Mononuclear cell (primary cell): ENCODE results near the gene CDH26. TPM values are rescaled to one million over a fixed set of nuclear protein-coding genes. Genes with fewer than 3 reads are reported as not detected.
A peak's percentile ranks its signal among the peaks of the same experiment; 100 is the strongest.

Experiments
- H3K27me3 ChIP-seq: 2 replicates; pipeline ENCODE4 v1.6.0; 2011; ENCODE audit warnings: low read length, control low read depth; ENCODE audit not compliant: insufficient read depth
- H3K4me1 ChIP-seq: 2 replicates; pipeline ENCODE4 v1.5.1; 2011; ENCODE audit warnings: mild to moderate bottlenecking, low read length, control low read depth; ENCODE audit not compliant: insufficient read depth
- H3K4me3 ChIP-seq: 2 replicates; pipeline ENCODE4 v1.5.1; 2011; ENCODE audit warnings: mild to moderate bottlenecking, low read length, moderate library complexity
- H3K9me3 ChIP-seq: 2 replicates; pipeline ENCODE4 v1.5.1; 2011; ENCODE audit warnings: low read depth, mild to moderate bottlenecking, control low read depth, low read length
- total RNA-seq: library from RNA; depleted of rRNA; stranded (reverse); fragments of >200 nt; gene quantifications from one replicate; pipeline ENCODE4 v1.2.3, GENCODE V29; 2012

Gene CDH26
- total RNA-seq, 1 donor: 0.73 TPM

DNA sequence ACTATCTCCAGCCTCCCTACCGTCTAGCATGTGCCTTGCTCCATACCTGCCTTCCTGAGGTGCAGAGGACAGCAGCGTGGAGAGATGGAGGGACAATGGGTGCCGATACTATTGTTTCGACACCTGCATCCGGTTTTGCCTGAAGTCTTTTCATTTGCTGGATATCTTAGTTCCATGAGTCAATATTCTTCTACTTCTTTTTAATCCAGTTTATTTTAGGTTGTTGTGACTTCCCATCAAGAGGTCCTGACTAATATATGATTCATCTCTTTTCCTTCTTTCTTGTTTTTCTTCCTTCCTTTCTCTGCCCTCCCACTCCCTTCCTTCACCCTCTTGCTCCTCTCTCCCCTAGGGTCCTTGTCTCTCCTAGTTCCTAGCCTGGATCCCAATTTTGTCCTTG is 91.4 kb downstream of the CDH26 start:
- Histone ChIP-seq H3K4me3 (no peak overlapping the region), H3K4me1 (peaks cover 85% of the 10 kb centered on the region), H3K9me3 (no peaks in the 10 kb centered on the region), H3K27me3 (no peaks in the 10 kb centered on the region)

DNA sequence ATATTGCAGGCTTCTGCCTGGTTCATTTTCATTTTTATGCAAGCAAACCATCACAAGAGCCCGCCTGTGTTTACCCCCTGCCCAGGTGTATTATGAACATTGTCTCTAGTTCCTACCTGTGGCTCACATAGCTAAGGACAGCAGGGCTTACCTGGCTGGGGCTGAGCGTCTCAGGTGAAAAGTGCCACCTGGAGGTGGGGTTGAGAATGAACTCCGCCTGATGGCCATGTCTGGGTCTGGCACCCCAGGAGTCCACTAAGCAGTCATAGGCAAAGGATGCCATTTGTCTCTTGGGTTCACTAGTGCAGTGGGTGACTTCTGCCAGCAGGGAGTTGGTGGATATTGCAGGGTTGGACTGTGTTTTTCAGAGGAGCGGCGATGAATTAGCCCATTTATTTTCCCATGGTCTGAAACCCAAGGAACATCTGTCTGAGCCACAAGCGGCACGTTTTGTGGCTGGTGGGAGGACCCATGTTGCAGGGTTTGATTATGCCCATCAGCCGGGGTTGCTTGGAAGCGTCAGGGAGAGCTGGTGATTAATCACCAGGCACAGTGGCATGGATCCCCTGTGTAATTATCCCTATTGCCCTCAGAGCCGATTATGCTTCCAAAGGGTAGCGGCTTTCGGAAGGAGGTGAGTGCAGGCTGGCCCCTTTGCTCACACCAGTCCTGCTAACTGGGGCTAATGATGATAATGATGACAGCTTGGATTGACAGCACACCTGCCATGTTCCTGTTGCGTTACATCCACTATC is 92.1 kb downstream of the CDH26 start:
- H3K9me3 ChIP-seq: no peaks in the 10 kb centered on the region
- no peaks in the 10 kb centered on the region for H3K27me3 ChIP-seq
- no peak overlapping the region for H3K4me3 ChIP-seq
- H3K4me1 ChIP-seq: peaks cover 87% of the 10 kb centered on the region

DNA sequence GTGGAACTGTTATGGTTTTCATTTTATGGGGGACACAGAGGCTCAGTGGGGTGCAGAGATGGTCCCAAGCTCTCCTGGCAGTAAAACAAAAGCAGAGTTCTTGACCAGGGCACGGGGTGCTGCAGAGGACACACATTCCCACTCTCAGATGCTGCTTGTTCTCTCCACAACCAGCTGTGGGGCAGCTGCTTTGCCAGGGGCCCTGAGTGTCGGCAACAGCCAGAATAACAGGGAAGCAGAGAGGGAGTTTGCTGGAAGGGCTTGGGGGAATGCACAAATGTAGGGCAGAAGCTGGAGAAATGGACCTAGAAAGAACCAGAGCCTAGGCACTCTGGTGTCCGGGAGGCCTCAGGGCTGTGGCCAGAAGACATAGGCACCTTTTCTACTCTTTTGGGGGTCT is 93.7 kb downstream of the CDH26 start:
- H3K4me1 ChIP-seq: peaks cover 87% of the 10 kb centered on the region
- H3K9me3 ChIP-seq: no peaks in the 10 kb centered on the region

DNA sequence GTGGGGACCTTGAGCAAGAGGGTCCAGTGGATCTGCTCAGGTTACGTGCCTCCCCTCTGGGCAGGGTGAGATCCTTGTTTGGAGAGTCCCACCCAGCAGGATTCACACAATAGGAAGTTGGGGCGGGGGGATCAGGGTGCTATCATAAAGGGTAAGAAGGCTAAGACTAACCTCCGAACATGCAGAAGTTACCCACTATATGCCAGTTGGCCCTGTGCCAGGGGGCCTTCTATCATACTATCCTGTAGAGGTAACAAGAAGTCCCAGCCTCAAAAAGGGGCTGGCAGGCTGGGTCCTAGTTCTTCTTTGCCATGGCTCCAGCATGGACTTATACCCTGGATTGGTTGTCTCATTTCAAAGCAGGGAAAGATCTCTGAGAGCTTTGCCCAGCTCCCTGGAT is 94.1 kb downstream of the CDH26 start:
- no peaks in the 10 kb centered on the region for H3K27me3 ChIP-seq
- no peak overlapping the region for H3K4me3 ChIP-seq
- no peaks in the 10 kb centered on the region for H3K9me3 ChIP-seq
- H3K4me1 ChIP-seq: peaks cover 87% of the 10 kb centered on the region

More for the DNA sequence above, 93.7 kb downstream of the CDH26 start:
- H3K27me3 ChIP-seq: no peaks in the 10 kb centered on the region
- H3K4me3 ChIP-seq: no peak overlapping the region

DNA sequence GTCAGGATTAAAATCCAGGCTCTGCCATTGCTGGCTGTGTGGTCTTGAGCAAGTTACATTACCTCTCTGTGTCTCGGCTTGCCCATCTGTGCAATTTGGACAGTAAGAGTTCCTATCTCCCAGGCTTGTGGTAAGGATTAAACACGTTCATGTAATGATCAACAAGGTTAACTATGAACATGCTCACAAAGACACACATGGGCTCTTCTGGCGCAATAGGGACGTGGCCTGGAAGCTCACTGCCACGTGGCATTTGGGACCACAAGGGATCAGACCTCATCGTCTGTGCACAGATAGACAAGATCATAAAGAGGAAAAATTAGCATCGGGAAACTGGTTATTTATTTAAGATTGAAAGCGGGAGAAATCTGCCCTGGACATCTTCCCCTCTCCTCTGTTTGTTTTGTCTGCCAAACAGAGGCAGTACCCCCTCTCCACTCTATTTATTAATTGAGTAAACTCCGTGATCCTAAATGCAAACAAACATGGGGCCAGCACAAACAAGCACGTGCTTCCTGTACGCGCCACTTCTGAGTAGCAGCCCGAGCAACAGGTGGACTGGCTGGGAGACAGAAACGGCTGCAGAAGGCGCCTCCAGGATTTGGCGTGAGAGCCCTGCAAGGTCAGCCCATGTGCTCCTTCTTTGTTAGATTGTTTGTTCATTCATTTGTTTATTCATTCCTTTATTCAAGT is 95.0 kb downstream of the CDH26 start:
- peaks cover 87% of the 10 kb centered on the region for H3K4me1 ChIP-seq
- H3K4me3 ChIP-seq: no peak overlapping the region
- H3K9me3 ChIP-seq: no peaks in the 10 kb centered on the region
- no peaks in the 10 kb centered on the region for H3K27me3 ChIP-seq

DNA sequence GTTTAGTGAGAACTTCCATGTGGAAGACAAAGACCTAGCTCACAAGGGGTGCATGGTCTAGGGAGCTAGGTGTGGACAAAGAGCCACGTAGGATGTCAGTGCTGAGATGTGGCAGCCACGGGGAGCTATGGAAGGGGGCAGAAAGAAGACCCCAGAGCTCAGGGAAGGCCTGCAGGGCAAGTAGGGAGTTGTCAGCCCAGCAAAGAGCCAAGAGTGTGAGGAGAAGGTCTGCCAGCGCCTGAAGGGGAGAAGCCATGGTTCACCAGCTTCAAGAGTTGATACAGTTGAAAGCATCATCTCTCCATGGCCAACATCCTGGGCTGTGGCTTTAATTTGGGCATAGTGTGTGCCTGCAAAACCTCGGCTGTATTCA is 95.6 kb downstream of the CDH26 start:
- no peaks in the 10 kb centered on the region for H3K9me3 ChIP-seq
- H3K4me3 ChIP-seq: no peak overlapping the region
- H3K27me3 ChIP-seq: no peaks in the 10 kb centered on the region
- peaks cover 87% of the 10 kb centered on the region for H3K4me1 ChIP-seq

DNA sequence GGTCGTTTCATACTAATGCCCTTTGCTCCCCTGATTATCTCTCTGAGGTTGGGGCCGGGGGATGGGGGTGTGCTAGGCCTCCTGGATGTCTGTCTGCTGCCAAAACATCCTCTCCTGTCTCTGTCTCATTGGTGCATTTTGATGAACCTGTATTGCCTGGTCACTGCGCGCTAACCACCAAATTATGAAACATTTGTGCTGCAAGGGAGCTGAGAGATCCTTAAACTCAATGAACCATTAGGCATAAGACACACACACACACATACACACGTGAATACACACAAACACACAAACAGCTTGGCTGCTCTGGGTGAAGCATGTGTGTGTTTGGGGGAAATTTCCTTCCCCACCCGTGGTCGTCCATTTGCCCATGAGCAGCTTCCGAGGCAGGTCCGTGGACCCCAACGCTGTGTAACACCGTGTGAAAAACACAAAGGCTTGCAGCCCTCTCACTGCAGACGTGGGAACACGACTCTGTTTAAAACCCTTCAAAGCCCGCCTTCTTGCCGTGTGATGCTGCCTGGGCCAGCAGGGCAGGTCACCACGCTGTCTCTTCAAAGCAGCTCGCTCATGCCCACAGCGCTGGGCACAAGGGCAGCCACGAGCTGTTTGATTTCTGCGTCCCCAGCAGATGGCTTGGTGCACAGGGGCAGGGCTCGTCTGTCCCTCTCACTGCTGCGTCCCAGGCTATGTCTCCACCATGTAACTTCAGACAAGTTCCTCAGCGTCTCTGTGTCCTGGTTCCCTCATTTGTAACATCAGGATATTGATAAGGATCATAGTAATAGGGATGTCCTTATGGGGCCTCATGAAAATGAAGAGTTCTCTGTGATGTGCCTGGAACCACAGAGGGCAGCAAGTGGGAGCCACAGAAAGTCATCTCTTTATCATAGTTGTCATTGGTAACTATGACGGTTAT is 96.8 kb downstream of the CDH26 start:
- Histone ChIP-seq H3K27me3 (no peaks in the 10 kb centered on the region), H3K9me3 (no peaks in the 10 kb centered on the region), H3K4me3 (peak overlapping the region; percentile 34), H3K4me1 (peaks cover 84% of the 10 kb centered on the region)

DNA sequence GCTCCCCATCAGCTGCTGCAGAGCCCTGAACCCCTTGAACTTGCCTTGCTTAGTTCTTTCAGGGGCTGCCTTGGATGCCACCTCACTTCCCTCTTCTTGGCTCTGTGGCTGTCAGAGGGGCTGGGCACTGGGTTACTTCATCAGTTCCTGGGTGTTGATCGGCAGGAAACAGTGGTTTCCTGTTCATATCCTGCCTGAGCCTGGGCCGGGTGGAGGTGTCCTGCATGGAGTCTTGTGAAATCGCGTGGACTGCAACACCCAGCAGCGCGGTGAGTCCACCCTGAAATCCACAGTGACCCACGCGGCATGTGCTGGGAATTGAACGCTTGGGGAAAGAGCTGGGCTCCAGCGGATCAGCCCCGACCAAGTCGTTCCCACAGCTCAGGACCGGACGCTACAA is 97.5 kb downstream of the CDH26 start:
- no peaks in the 10 kb centered on the region for H3K27me3 ChIP-seq
- H3K4me3 ChIP-seq: peak overlapping the region; percentile 34
- no peaks in the 10 kb centered on the region for H3K9me3 ChIP-seq
- H3K4me1 ChIP-seq: peaks cover 87% of the 10 kb centered on the region

DNA sequence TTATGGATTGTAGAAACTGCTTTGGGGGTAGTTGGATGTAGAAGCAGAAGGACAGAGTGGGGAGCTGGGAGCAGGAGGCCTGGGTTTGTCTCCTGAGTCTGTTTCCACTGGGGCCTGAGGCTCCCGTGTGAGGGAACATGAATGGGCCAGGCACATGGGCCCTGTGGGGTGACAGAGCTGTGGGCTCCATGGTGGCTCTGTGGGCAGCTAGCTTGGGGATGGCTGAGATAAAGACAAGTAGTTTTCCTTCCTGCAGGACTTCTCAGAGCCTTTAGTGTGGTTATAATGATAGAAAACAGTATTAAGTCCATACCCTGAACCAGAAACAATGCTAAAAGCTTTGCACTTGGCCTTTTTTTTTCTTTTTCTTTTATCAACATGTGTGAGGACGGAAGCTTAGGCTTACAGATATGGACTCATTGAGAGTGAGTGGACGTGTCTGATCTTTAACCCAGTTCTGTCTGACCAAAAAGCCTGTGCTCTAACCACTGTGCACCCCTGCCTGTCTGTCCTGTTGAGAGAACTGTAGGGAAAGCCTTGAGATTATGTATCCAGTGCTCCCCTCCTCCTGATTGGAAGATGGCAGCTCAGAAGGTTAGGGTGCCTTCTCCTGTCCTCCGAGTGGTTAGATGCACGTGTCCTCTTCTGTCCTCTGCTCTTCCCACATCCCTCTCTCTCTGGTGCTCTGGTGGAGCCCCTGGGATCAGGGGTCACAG is 98.3 kb downstream of the CDH26 start:
- Histone ChIP-seq H3K9me3 (no peaks in the 10 kb centered on the region), H3K4me1 (peaks cover 87% of the 10 kb centered on the region), H3K27me3 (no peaks in the 10 kb centered on the region), H3K4me3 (peak overlapping the region; percentile 34)

DNA sequence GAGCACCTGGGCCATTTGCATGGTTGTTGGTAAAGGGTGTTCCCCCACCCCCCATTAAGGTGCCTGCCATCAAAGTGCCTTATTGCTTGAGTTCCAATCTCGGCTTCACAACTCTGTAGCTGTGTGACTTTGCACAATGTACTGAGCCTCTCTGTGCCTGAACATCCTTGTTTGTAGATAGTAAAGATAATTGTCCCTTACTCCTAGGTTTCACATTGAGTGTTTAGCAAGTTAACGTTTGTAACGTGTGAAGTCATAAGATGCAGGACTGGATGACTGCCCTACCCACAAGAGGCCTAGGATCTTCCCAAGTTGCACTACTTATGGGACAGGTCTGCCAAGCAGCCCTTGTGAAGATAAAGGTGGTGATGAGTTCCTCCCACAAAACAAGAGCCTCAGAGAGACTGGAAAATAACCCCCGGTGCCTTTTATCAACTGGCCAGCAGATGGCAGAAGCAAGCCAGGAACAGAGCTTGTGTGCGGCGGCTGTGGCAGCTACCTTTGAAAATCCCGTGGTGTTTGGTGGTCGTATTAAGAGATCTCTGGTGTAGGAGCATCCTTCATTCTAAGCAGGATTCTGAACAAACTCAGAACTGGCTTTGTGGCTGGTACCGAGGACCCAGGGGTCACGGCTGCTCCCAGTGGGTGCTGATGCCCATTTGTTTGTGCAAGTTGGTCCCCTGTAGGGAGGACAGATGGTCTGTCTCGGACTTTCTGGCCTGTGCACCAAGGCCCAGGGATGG is 99.1 kb downstream of the CDH26 start:
- Histone ChIP-seq H3K4me3 (no peak overlapping the region), H3K27me3 (no peaks in the 10 kb centered on the region), H3K4me1 (peaks cover 80% of the 10 kb centered on the region), H3K9me3 (no peaks in the 10 kb centered on the region)

DNA sequence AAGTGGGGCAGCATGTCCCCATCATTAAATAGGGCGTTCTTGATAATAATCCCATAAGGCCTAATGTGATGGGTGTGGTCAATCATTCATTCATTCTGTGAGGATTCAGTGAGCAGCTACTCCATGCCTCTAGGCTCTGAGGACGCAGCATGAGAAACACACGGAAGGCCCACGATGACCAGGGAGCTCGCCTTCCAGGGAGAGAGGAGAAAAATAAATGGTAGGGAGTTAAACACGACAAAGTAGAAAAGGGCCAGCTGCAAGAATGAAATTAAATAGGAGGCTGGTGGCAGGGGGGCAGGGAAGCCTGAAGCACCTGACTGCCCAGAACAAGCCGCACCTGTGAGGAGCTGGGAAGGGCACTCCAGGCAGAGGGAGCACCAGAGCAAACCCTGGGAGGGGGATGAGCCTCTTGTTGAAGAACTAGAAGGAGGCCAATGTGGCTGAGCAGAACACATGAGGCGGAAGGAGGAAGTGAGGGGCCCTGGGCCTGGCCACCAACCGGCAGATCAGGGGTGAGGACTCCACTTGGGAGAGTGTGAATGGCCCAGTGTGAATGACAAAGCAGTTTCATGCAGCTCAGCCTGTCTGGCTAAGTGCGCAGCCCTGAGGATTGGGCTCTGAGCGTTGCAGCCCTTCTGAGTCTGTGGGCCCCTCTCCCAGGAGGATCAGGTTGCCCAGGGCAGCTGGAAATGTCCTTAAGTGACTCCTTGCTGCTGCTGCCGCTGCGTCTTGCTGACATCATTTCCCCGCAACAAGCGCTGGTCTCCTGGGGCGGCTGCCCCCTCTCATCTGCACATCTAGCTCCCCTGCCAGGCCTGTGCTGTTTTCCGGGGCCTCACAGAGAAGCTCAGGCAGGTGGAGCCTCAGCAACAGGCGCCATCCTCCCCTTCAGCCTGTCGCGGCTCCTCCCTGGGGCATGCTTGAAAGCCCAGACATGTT is 99.9 kb downstream of the CDH26 start:
- H3K4me3 ChIP-seq: peak overlapping the region; percentile 10
- H3K27me3 ChIP-seq: no peaks in the 10 kb centered on the region
- H3K4me1 ChIP-seq: peaks cover 71% of the 10 kb centered on the region
- H3K9me3 ChIP-seq: no peaks in the 10 kb centered on the region

DNA sequence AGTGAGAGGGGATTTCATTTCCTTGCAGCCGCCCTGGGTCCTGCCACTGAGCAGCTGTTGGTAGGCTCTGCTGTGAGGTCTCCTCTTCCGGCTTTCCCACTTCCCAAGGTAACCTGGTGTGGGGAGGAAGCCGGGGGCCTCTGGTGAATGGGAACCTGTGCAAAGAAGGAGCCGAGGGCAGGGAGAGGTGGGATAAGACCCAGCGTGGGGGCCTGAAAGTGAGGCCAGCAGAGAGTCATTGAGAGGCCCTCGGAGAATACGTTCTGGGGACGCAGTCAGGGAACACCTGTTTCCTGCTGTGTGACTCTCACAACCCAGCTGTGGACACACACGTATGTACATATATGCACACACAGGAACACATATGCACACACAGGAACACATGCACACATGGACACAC is 100.7 kb downstream of the CDH26 start:
- Histone ChIP-seq H3K27me3 (no peaks in the 10 kb centered on the region), H3K4me1 (peaks cover 71% of the 10 kb centered on the region), H3K9me3 (no peaks in the 10 kb centered on the region), H3K4me3 (no peak overlapping the region)

DNA sequence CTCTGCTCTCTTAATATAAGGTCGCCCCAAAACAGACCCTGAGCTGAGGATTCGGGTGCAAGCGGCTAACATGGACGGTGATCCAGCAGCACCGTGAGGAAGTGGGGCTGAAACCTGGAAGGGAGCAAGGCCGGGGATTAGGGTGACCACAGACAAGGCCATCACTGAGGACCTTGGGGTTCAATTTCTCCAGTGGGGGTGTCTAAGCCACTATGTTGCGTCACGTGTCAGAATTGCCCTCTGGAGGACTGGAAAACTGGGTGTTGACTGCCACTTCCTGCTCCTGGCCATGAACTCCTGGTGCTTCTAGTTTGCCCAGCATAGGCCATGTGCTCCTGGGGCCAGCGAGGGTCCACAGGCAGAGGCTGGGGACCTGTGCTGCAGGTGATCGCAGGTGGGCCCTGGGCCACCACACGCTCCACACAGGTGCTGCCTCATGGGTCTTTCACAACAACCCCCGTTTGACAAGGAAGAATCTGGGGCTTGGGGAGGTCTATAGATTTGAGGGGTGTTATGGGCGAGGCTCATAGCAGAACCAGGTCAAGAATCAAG is 101.9 kb downstream of the CDH26 start:
- peaks cover 61% of the 10 kb centered on the region for H3K4me1 ChIP-seq
- no peaks in the 10 kb centered on the region for H3K9me3 ChIP-seq
- no peak overlapping the region for H3K4me3 ChIP-seq
- H3K27me3 ChIP-seq: no peaks in the 10 kb centered on the region
